A204.1 (cell line): Measurements from ENCODE around the gene FOXA3.
"Not testable (repeated sequence)": the region's sequence is repeated elsewhere in the genome, so short reads cannot be mapped to it uniquely, and the experiment has no call there.

Source experiments
- FAIRE-seq: peaks from 2 replicates; lab custom pipeline; 2012; peaks lifted over from hg19 to GRCh38; lab: Jason Lieb, UNC

FOXA3 gene

DNA sequence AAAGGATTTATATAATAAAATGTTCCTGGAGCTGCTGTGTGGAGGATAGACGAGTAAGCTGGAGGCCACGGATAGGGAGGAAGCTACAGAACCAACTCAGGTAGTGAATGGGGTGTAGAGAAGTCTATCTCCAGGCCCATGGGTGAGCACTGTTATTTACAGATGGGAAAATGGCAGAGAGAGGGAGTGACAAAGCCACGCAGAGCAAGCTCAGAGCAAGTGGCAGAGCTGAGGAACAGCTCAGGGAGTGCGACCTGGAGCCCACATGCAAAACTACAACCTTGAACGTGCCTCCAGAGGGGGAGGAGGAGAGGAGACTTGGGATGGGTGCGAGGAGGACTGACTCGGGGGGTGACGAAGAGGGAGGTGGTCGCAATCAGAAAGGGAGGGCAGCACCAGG, 35.6 kb upstream of the FOXA3 start:
- no peak for FAIRE-seq

DNA sequence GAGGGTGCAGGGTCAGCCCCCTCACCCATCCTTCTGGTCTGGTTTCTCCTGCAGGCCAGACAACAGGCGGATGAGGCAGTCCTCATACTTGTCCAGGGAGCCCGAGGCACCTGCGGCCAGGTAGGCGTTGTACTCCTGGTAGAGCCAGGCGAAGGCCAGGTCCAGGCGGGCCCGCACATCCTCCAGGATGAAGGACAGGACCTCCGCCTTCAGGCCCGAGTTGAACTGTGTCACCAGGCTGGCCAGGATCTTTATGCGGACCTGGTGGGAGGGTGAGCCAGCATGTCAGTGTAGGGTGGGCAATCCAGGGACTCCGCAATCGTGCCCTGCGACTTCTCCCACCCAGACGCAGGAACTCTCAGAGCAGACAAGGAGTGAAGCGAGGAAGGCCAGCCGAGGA, 35.2 kb upstream of the FOXA3 start:
- FAIRE-seq = no peak

DNA sequence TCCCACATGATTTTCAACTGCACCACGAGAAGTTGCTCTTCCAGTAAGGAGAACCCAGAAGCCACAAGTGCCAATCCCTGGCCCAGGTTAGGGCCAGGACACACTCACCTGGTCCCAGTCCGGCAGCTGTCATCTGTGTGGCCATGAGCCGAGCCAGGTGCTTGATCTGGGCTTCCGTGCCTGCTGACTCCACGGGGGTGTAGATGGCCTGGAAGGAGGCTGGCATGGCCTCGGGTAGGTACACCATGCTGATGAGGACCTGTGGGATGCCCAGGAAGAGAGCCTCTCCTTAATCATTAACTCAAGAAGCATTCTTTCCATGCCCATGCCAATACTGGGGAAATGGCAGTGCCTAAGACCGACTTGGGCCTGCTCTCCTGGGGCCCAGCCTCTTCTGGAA, 29.2 kb upstream of the FOXA3 start:
- FAIRE-seq = no peak

DNA sequence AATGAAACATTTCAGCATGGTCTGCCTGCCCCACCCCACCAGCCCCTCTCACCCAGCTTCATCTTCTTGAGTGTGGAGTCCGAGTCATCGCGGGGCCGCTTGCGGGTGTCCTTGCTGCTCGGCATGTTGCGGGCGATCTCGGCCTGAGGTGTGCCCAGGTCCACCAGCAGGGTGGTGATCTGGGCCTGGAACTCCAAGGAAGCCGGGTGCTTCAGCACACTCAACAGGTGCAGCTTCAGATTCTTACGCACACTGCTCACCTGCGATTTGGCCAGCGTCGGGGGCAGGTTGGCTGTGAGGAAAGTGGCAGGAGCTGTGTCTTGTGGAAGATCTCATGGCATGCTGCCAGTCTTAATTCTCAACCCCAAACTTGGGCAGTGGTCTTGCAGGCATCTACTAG, 21.9 kb upstream of the FOXA3 start:
- FAIRE-seq = no peak

DNA sequence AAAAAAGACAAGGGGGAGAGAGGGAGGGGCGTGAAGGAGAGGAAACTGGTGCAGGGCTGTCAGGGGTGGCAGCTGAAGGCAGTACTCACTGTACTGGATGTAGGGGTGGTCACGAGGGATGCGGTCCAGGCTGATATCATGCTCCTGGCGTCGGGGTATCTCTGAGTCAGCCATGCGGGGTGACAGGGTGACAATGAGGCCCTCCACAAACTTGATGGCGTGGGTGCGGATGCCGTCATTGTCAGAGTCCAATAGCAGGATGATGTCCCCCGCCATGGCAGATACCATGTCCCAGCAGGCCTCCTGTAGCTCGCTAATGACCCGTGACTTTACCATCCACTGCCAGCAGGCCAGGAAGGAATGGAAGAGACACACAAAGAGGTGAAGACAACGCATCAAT, 16.5 kb upstream of the FOXA3 start:
- no peak for FAIRE-seq

DNA sequence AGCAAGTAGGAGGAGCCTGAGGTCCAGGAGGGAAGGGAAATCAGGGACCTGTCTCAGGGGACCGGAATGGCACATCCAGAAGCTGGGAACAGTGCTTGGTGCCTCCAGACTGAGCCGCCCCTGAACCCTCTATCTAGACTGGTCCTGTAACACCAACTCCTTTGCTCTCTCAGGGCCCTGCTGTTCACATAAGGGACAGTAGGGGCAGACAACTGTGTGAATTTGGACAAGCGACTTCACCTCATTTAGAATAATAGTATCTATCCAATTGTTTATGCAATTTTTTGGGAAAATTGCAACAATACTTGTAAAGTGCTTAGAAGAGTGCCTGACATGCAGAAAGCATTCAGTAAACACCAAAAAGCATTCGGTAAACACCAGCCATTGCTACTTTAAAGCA, 15.2 kb upstream of the FOXA3 start:
- no peak for FAIRE-seq

DNA sequence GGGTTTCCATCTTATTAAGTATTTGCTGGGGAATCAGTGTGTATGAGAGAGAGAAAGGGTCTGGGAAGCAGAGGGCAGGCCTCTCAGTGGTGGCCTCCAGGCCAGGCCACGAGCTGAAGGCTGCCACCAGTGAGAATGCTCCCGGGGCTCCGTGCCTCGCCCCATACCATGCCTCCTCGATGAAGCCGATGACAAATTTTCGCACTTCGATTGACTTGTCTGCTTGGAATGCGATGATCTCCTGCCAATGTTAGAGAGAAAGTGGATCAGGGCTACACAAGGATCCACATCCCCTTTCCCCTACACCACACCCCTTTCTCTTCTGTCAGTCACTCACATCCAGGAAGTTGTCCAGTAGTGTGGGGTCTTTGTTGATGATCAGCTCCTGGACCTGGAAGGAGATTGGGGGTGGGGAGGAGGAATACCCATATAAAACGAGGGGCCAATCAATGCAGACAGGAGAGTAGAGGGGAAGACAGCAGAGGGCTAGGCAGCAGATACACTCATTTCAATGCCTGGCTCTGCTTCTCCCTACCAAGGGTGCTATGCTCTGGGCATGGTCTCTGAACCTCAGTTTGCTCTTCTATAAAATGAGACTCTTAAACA, 11.9 kb upstream of the FOXA3 start:
- no peak for FAIRE-seq

DNA sequence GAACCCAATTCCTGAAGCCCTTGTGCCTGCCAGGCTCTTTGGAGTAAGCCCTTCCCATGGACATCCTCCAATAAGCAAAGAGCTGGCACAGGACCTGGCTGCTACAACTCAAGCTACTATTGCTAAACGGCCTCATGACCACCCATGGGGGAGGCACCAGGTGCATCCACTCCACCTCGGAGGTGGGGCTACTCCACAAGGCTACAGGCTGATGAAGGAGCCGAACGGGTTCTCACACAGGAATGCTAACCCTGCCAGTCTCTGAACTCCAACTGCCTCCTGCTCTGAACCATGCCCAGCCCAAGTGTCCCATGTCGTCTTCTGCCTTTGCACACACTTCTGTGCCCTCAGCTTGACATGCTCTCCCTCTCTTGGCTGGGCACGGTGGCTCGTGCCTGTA, 11.1 kb upstream of the FOXA3 start:
- FAIRE-seq = no peak

DNA sequence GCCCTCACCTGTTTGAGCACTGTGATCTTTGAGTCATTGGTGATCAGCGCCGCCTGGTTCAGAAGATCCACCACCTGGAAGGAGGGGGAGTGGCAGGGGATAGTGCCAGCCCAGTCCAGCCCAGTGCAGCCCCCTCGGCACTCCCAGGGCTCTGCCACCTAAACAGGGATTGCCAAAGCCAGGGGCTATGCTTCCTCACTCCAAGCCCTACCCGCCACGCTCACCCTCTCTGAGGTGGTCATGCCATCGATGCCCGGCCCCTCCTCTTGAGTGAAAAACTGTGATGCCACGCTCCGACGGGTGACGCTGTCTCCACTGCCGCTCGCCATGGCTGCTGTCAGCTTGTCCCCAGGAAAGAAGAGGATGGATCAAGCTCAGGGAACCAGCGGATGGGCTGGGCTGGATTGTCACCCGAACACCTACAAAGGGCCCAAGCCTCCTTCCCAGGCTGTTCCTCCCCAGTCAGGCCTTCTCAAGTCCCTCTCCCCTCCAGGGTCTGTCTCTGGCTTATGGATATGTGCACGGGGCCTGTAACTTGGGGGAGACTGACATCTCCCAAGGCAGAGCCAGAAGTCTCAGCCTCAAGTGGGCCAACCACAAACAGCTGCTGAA, 9.9 kb upstream of the FOXA3 start:
- FAIRE-seq = no peak

DNA sequence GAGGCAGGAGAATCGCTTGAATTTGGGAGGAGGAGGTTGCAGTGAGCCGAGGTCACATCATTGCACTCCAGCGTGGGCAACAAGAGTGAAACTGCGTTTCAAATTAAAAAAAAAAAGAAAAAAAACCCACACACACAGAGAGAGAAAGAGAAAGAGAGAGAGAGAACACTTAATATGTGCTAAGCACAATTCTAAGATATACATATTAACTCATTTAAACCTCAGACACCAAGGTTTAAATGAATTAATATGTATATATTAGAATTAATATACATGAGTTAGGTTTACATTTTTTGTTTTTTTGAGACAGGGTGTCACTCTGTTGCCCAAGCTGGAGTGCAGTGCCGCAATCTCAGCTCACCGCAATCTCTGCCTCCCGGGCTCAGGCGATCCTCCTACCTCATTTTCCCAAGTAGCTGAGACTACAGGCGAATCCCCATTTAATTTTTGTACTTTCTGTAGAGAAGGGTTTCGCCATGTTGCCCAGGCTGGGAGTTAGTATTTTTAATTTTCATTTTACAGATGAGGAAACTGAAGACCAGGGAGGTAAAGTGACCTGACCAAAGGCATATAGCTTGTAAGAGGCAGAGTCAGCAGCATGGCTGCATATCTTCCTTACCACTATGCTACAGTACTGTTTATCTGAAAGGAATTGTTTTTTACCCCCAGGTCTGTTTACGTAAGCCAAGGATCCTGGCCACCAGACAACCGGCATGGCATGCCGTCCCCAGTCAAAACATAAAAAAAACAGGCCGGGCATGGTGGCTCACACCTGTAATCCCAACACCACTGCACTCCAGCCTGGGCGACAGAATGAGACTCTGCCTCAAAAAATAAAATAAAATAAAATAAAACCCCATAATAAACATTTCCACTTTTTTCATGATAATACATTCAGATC, 3.5 kb upstream of the FOXA3 start:
- FAIRE-seq = no peak

DNA sequence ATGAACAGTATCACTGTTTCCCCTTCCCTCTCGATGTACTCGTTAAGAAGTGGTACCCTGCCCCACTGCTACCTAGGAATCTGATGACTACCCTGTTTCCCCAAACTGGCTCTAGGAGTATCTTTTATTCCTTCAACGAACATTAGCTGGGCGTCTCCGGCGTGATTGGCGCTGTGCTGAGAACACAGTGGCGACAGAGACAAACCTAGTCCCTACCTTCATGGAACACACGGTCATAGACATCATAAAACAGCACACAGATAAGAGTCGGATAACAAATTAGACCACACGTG, 1.9 kb upstream of the FOXA3 start:
- FAIRE-seq = no peak

DNA sequence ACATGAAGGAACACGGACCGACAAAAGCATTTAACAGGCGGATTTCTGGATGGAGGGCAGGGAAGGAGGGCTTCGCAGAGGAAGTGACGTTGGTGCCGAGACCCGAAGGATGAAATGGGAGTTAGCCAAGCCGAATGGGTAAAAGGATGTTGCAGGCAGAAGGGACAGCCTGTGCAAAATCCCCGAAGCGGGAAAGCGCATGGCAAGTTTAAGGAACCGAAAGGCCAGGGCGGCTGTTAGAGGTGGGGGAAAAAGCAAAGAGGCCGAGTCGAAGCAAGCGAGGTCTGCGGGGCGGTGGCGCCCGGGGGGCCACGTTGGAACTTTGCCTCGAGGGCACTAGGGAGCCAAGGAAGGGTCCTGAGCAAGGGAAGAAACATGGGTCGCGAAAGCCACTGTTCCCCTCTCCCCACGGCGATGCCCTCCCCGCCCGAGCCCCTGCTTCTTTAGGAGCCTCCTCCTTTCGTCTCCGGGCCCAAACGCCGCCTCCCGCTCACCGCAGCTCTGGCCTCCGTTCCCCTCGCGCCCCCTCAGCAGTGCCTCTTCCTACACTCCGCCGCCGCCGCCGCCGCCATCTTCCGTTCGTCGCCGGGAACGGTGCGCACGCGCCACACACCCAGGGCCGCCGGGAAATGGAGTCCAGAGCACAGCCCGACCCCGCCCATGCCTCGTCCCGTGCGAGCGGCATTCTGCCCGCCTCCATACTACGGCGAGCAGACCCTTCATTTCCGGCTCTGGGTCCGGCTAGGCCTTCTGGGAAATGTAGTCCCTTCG, 1.4 kb upstream of the FOXA3 start, which contains the start of gene SYMPK:
Gene SYMPK, minus strand, starts transcription at position 584 of the 771 bp plus-strand sequence. CDS start 8,652 bp downstream, outside the sequence.
- FAIRE-seq = peak; percentile 96

DNA sequence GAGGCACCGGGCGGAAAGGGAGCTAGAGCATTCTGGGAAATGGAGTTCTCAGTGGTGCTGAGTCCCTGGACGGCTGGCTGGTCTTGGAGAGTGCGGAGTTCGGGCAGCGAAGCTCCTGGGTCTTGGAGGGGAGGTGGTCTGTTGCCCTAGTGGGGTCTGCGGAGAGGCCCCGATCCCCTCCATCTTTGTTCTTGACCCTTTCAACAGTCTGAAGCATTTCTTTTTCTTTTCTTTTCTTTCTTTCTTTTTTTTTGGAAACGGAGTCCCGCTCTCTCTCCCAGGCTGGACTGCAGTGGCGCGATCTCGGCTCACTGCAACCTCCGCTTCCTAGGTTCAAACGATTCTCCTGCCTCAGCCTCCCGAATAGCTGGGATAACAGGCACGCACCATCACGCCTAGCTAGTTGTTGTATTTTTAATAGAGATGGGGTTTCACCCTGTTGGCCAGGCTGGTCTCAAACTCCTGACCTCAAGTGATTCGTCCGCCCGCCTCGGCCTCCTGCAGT, 739 bp upstream of the FOXA3 start:
- no peak for FAIRE-seq

DNA sequence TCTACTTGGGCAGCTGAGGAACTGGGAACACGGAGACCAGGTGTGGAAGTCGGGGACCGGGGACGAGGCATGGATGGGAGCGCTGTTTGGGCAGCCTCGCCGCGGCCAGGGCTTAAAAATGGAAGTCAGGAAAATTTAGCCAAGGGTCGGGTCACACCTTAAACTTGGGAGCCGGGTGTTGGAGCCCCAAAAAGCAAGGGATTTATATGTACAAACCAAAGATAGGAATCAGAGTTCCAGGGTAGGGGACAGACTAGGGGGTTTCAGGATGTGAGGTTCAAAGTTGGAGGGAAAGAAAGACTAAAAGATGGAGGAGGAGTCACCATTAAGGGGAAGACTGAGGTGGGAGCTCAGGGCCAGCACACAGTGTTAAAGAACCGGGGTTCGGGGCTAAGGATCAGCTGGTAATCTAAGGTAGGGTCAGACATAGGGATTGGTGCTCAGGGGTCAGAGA, 530 bp downstream of the FOXA3 start:
- FAIRE-seq = no peak

DNA sequence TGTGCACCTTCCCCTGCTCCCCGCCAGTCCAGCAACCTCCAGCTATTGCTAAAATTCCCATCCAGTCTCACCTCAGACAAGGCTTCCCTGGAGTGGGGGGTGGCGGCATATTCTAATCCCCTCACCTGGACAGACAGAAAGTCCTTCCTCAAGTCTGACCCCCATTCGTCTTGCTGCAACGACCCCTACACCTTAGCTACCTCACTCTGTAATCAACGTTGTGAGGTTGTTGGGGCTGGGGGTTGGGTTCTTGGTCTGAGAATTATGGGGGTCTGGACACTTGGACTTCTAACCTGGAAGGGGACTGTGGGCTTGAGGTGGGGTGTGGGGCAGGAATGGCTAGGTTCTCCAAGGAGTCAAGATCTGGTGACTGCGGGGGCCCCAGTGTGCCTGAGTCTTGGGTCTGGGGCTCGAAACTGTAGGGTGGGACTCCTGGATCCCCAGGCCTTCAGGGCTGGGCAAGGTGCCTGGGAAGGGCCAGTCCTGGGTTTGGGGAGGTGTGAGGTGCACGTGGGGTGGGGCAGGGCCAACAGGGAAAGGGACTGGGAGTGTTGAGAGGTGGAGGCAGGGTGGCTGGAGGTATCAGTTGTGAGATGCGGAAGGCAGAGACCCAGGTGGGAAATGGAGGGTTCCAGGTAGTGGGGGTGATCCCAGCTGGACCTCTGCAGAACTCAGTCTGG, 1.3 kb downstream of the FOXA3 start:
- FAIRE-seq = no peak

DNA sequence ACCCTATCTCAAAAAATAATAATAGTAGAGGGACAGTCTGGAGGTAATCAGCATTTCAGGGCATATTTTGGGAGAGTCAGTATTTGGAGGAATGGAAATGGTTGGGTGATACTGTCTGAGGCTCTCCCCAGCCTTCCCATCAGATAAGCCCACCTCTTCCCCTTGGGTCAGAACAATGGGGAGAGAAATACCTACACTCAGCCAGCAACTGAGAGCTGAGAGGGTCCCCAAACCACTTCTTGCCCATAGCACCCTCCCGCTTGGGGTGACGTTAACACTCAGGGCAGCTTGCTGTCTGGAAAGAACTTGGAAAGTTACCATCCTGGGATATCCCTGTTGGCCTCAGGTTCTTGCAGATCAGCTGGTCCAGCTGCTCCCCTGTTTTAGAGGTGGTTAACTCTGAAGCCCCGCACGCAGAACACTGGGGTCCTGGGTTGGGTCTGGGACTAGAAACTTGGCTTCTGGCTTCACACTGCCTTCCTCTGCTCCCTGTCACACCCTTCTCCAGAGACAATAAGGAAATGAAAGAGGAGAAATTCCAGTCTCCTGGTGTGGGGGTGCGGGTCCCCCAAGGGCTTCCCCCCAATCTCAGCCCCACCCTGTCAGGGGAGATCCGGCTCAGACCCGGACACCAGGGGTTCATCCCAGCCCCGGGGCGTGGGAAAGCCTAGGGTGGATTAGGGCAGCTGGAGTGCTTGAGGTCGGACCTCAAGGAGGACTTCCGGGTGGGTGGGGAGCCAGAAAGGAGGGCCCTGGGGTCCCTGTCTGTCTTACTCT, 2.5 kb downstream of the FOXA3 start:
- FAIRE-seq = no peak

DNA sequence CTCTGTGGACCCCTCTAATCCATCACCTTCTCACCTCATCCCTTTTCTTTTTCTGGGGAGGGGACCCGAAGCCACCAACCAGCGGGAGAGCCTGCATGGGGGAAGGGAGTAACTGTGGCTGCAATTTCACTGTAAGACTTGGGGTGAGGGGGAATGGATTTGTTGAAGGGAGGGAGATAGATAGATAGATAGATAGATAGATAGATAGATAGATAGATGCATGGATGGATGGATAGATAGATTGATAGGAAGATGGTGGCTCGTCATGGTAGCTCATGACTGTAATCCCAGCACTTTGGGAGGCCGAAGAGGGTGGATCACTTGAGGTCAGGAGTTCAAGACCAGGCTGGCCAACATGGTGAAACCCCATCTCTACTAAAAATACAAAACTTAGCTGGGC, 3.1 kb downstream of the FOXA3 start:
- not testable (repeated sequence) for FAIRE-seq

DNA sequence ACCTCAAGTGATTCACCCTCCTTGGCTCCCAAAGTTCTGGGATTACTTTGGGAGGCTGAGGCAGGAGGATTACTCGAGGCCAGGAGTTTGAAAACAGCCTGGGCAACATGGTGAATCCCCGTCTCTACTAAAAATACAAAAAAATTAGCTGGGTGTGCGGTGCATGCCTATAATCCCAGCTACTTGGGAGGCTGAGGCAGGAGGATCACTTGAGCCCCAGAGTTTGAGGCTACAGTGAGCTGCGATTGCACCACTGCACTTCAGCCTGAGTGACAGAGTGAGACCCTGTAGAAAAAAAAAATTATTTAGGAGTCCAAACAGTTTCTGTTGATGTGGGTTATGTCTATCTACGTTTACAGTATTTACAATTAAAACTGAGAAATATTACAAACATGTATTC, 6.7 kb downstream of the FOXA3 start:
- FAIRE-seq = no peak

DNA sequence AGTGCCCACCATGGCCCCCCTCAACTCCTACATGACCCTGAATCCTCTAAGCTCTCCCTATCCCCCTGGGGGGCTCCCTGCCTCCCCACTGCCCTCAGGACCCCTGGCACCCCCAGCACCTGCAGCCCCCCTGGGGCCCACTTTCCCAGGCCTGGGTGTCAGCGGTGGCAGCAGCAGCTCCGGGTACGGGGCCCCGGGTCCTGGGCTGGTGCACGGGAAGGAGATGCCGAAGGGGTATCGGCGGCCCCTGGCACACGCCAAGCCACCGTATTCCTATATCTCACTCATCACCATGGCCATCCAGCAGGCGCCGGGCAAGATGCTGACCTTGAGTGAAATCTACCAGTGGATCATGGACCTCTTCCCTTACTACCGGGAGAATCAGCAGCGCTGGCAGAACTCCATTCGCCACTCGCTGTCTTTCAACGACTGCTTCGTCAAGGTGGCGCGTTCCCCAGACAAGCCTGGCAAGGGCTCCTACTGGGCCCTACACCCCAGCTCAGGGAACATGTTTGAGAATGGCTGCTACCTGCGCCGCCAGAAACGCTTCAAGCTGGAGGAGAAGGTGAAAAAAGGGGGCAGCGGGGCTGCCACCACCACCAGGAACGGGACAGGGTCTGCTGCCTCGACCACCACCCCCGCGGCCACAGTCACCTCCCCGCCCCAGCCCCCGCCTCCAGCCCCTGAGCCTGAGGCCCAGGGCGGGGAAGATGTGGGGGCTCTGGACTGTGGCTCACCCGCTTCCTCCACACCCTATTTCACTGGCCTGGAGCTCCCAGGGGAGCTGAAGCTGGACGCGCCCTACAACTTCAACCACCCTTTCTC, 8.2 kb downstream of the FOXA3 start:
- FAIRE-seq = no peak

DNA sequence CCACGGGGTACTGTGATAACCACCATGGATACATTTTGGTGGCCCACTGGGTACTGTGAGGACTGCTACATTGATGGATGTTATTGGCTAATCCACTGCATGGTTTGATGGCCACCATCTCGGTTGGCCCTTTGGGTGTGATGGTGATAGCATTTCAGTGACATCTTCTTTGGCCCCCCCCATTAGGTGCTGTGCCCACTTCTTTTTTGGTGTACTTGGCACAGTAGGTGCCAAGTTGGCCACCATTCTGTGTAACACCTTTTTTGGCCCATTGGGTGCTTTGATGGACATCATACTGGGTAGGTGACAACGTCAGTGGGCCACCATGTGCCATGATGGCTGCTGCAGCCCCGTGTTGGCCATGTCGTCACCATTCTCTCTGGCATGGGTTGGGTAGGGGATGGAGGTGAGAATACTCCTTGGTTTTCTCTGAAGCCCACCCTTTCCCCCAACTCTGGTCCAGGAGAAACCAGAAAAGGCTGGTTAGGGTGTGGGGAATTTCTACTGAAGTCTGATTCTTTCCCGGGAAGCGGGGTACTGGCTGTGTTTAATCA, 9.2 kb downstream of the FOXA3 start:
- no peak for FAIRE-seq
